Panc1 (cell line): ENCODE data around the gene ELOF1.
"Not testable (repeated sequence)": the region's sequence is repeated elsewhere in the genome, so short reads cannot be mapped to it uniquely, and the experiment has no call there.

Experiments
- CTCF ChIP-seq: fragments of 450-650 bp; IDR thresholded peaks from 2 replicates; pipeline ENCODE4 v1.5.1; 2017; ENCODE audit warnings: mild to moderate bottlenecking
- POLR2AphosphoS5 ChIP-seq: IDR thresholded peaks from 2 replicates; pipeline ENCODE4 v1.6.1; 2012; ENCODE audit warnings: mild to moderate bottlenecking, low read depth, low read length, moderate library complexity
- REST ChIP-seq, 2 experiments: IDR thresholded peaks; 2 replicates each; pipeline ENCODE4 v1.6.1; 2011 to 2012; ENCODE audit warnings: low read depth in 2 of 2, control low read depth in 1 of 2, low read length in 1 of 2, mild to moderate bottlenecking in 1 of 2, moderate library complexity in 1 of 2; ENCODE audit not compliant: insufficient read depth in 1 of 2
- SIN3A ChIP-seq: IDR thresholded peaks from 2 replicates; pipeline ENCODE4 v1.6.1; 2012; ENCODE audit warnings: low read depth, mild to moderate bottlenecking, low read length, moderate library complexity, borderline replicate concordance; ENCODE audit not compliant: insufficient read depth

- not testable (repeated sequence) for TF ChIP-seq CTCF; REST (IDR thresholded peaks at IDR 0.05; ENCODE audit: insufficient read depth in 1 of 2, low read depth in 2 of 2, low read length in 1 of 2); POLR2AphosphoS5; SIN3A
Measured at GRCh38 chr19:11564082-11564807, 5.2 kb upstream of the ELOF1 start.
